Parathyroid adenoma (tissue), 2 donors: ENCODE measurements around the gene CUL9.

ENCODE experiments used
- H2AFZ ChIP-seq: fragments of 300-600 bp; sonication (generic); one replicate; pipeline ENCODE4 v1.7.0; 2017; ENCODE audit warnings: antibody characterized with exemption, mild to moderate bottlenecking
- H3K27ac ChIP-seq: fragments of 300-600 bp; sonication (generic); one replicate; pipeline ENCODE4 v1.7.0; 2017
- H3K27me3 ChIP-seq: fragments of 300-600 bp; sonication (generic); one replicate; pipeline ENCODE4 v1.7.0; 2017; ENCODE audit warnings: low read length; ENCODE audit not compliant: control insufficient read depth, insufficient read depth
- H3K36me3 ChIP-seq: fragments of 300-600 bp; sonication (generic); one replicate; pipeline ENCODE4 v1.7.0; 2017; ENCODE audit warnings: low read length; ENCODE audit not compliant: control insufficient read depth, insufficient read depth
- H3K4me1 ChIP-seq: fragments of 300-600 bp; sonication (generic); one replicate; pipeline ENCODE4 v1.7.0; 2017; ENCODE audit warnings: control low read depth
- H3K4me2 ChIP-seq: fragments of 300-600 bp; sonication (generic); one replicate; pipeline ENCODE4 v1.7.0; 2017; ENCODE audit warnings: low read length
- H3K4me3 ChIP-seq: fragments of 300-600 bp; sonication (generic); one replicate; pipeline ENCODE4 v1.7.0; 2017; ENCODE audit warnings: low read depth, low read length
- H3K79me2 ChIP-seq: fragments of 300-600 bp; sonication (generic); one replicate; pipeline ENCODE4 v1.7.0; 2017; ENCODE audit warnings: control low read depth
- H3K9ac ChIP-seq: fragments of 300-600 bp; sonication (generic); one replicate; pipeline ENCODE4 v1.7.0; 2017; ENCODE audit warnings: mild to moderate bottlenecking
- H3K9me3 ChIP-seq: fragments of 300-600 bp; sonication (generic); one replicate; pipeline ENCODE4 v1.7.0; 2017; ENCODE audit warnings: low read length; ENCODE audit not compliant: control insufficient read depth
- CTCF ChIP-seq: fragments of 300-600 bp; sonication (generic); IDR thresholded peaks from one replicate; pipeline ENCODE4 v1.7.0; 2017; ENCODE audit warnings: antibody characterized with exemption, mild to moderate bottlenecking
- donor health status: primary hyperparathyroidism.

The CUL9 gene

GRCh38 chr6:43255408-43256054 lies 73.5 kb downstream of the CUL9 start:
- Histone ChIP-seq H3K27me3 (no peaks in the 10 kb centered on the region), H3K4me1 (no peaks in the 10 kb centered on the region), H2AFZ (no peak overlapping the region), H3K27ac (no peak overlapping the region), H3K79me2 (no peaks in the 10 kb centered on the region), H3K9ac (no peak overlapping the region), H3K4me2 (no peak overlapping the region), H3K4me3 (no peak overlapping the region), H3K36me3 (no peaks in the 10 kb centered on the region), H3K9me3 (no peaks in the 10 kb centered on the region)
- no peak for TF ChIP-seq CTCF

- H3K79me2 ChIP-seq: no peaks in the 10 kb centered on the region
- no peaks in the 10 kb centered on the region for H3K4me1 ChIP-seq
- no peak overlapping the region for H2AFZ ChIP-seq
- no peaks in the 10 kb centered on the region for H3K36me3 ChIP-seq
- H3K4me3 ChIP-seq: no peak overlapping the region
- no peak overlapping the region for H3K4me2 ChIP-seq
- H3K27ac ChIP-seq: no peak overlapping the region
- H3K9ac ChIP-seq: no peak overlapping the region
- no peak for TF ChIP-seq CTCF
- H3K27me3 ChIP-seq: no peaks in the 10 kb centered on the region
- H3K9me3 ChIP-seq: no peaks in the 10 kb centered on the region
Measured at GRCh38 chr6:43256670-43257366, 74.8 kb downstream of the CUL9 start.

GRCh38 chr6:43257367-43258145 lies 75.6 kb downstream of the CUL9 start:
- Histone ChIP-seq H3K4me3 (no peak overlapping the region), H3K79me2 (no peaks in the 10 kb centered on the region), H3K9me3 (no peaks in the 10 kb centered on the region), H3K36me3 (no peaks in the 10 kb centered on the region), H3K9ac (no peak overlapping the region), H3K4me1 (no peaks in the 10 kb centered on the region), H3K27ac (no peak overlapping the region), H2AFZ (no peak overlapping the region), H3K4me2 (no peak overlapping the region), H3K27me3 (no peaks in the 10 kb centered on the region)
- no peak for TF ChIP-seq CTCF

- no peak for TF ChIP-seq CTCF
- no peak overlapping the region for H3K4me3 ChIP-seq
- H3K27ac ChIP-seq: no peak overlapping the region
- no peaks in the 10 kb centered on the region for H3K79me2 ChIP-seq
- H3K4me2 ChIP-seq: no peak overlapping the region
- H3K9ac ChIP-seq: no peak overlapping the region
- no peaks in the 10 kb centered on the region for H3K36me3 ChIP-seq
- H3K27me3 ChIP-seq: no peaks in the 10 kb centered on the region
- H3K4me1 ChIP-seq: no peaks in the 10 kb centered on the region
- H2AFZ ChIP-seq: no peak overlapping the region
- H3K9me3 ChIP-seq: no peaks in the 10 kb centered on the region
Measured at GRCh38 chr6:43258180-43258579, 76.2 kb downstream of the CUL9 start.
